Mammary epithelial cell (primary cell): ENCODE results near the gene XCR1.

Experiments
- EZH2 ChIP-seq: IDR thresholded peaks from 2 replicates; pipeline ENCODE4 v1.6.1; 2012; ENCODE audit warnings: low read length, inconsistent platforms, borderline replicate concordance
- TF ChIP-seq, protein P1 (sequence below), 2 donors: IDR thresholded peaks in 1 of 2; conservative IDR thresholded peaks in 1 of 2; 2 replicates each; pipeline ENCODE4 v1.5.1; 2011 to 2012; ENCODE audit warnings: inconsistent platforms in 2 of 2, low read length in 2 of 2, mild to moderate bottlenecking in 2 of 2, control low read depth in 1 of 2, low read depth in 1 of 2; ENCODE audit not compliant: insufficient read depth in 1 of 2; ENCODE audit errors: extremely low read depth in 1 of 2

DNA sequence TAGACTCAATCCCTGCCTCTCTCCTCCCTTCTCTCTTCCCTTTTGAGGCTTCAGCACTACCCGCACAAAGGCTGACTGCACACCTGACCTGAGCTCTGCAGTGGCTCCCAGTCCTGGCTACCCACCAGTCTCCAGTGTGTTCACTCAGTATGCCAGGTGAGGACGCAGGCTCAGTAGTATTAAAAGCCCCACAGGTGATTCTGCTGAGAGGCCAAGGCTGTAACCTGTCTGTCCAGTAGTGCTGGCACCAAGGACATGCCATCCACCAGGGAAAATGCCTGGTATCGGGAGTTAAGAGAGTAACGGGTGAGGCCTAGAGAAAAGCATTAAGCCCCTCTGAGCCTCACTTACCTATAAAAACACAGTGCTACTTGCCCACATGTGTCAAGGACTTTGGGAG, 52.6 kb downstream of the XCR1 start:
- TF ChIP-seq, protein P1, sequence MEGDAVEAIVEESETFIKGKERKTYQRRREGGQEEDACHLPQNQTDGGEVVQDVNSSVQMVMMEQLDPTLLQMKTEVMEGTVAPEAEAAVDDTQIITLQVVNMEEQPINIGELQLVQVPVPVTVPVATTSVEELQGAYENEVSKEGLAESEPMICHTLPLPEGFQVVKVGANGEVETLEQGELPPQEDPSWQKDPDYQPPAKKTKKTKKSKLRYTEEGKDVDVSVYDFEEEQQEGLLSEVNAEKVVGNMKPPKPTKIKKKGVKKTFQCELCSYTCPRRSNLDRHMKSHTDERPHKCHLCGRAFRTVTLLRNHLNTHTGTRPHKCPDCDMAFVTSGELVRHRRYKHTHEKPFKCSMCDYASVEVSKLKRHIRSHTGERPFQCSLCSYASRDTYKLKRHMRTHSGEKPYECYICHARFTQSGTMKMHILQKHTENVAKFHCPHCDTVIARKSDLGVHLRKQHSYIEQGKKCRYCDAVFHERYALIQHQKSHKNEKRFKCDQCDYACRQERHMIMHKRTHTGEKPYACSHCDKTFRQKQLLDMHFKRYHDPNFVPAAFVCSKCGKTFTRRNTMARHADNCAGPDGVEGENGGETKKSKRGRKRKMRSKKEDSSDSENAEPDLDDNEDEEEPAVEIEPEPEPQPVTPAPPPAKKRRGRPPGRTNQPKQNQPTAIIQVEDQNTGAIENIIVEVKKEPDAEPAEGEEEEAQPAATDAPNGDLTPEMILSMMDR (conservative IDR thresholded peaks at IDR 0.05 in 1 of 2, IDR thresholded peaks at IDR 0.05 in 1 of 2; ENCODE audit: extremely low read depth in 1 of 2, insufficient read depth in 1 of 2, low read depth in 1 of 2, low read length in 2 of 2), result no peak
- TF ChIP-seq EZH2, result no peak
